ENCODE data around the gene PLEKHG5.
"Not testable (repeated sequence)": the region's sequence is repeated elsewhere in the genome, so short reads cannot be mapped to it uniquely, and the experiment has no call there.

PLEKHG5 gene

GRCh38 chr1:6446665-6447015 lies 44.8 kb downstream of the PLEKHG5 start:
- DNase-seq (ENCODE audit: low read depth) = no peak

GRCh38 chr1:6445929-6446328 lies 45.5 kb downstream of the PLEKHG5 start:
- not testable (repeated sequence) for DNase-seq (ENCODE audit: low read depth)

GRCh38 chr1:6445062-6445763 lies 46.3 kb downstream of the PLEKHG5 start:
- no peak for DNase-seq (ENCODE audit: low read depth)

- no peak for DNase-seq (ENCODE audit: low read depth)
These were observed 47.1 kb downstream of the PLEKHG5 start for GRCh38 chr1:6444377-6444776.

- no peak for DNase-seq (ENCODE audit: low read depth)
These were observed 47.9 kb downstream of the PLEKHG5 start for GRCh38 chr1:6443339-6444115.

GRCh38 chr1:6441586-6441985 lies 49.9 kb downstream of the PLEKHG5 start:
- DNase-seq (ENCODE audit: low read depth) = no peak

GRCh38 chr1:6440198-6441126 lies 51.0 kb downstream of the PLEKHG5 start:
- no peak for DNase-seq (ENCODE audit: low read depth)

GRCh38 chr1:6438047-6438525 lies 53.4 kb downstream of the PLEKHG5 start:
- DNase-seq (ENCODE audit: low read depth) = no peak

- not testable (repeated sequence) for DNase-seq (ENCODE audit: low read depth)
These were observed 54.3 kb downstream of the PLEKHG5 start for GRCh38 chr1:6437012-6437700.

- not testable (repeated sequence) for DNase-seq (ENCODE audit: low read depth)
These were observed 55.2 kb downstream of the PLEKHG5 start for GRCh38 chr1:6436277-6436676.

- DNase-seq (ENCODE audit: low read depth) = no peak
These were observed 55.9 kb downstream of the PLEKHG5 start for GRCh38 chr1:6435547-6435946.

- no peak for DNase-seq (ENCODE audit: low read depth)
These were observed 56.3 kb downstream of the PLEKHG5 start for GRCh38 chr1:6435129-6435528.

GRCh38 chr1:6434186-6434585 lies 57.3 kb downstream of the PLEKHG5 start:
- no peak for DNase-seq (ENCODE audit: low read depth)

- not testable (repeated sequence) for DNase-seq (ENCODE audit: low read depth)
These were observed 59.6 kb downstream of the PLEKHG5 start for GRCh38 chr1:6431645-6432579.

- not testable (repeated sequence) for DNase-seq (ENCODE audit: low read depth)
These were observed 61.6 kb downstream of the PLEKHG5 start for GRCh38 chr1:6429660-6430411.

GRCh38 chr1:6428453-6428852 lies 63.0 kb downstream of the PLEKHG5 start:
- not testable (repeated sequence) for DNase-seq (ENCODE audit: low read depth)

GRCh38 chr1:6427441-6428390 lies 63.8 kb downstream of the PLEKHG5 start:
- DNase-seq (ENCODE audit: low read depth) = no peak

- DNase-seq (ENCODE audit: low read depth) = no peak
These were observed 64.5 kb downstream of the PLEKHG5 start for GRCh38 chr1:6426972-6427350.

Data from CMK (cell line).